CD4-positive, CD25-positive, alpha-beta regulatory T cell (primary cell): ENCODE data around the gene SMG6. TPM values are rescaled to one million over a fixed set of nuclear protein-coding genes. Genes with fewer than 3 reads are reported as not detected.
"Not testable (repeated sequence)": the region's sequence is repeated elsewhere in the genome, so short reads cannot be mapped to it uniquely, and the experiment has no call there.

Experiments used
- ATAC-seq, 2 donors: fragments of 150-1000 bp; cut with Tn5 transposase; one replicate each; pipeline ENCODE4 v1.10.0; 2021; ENCODE audit warnings: low read depth in 2 of 2, moderate number of reproducible peaks in 2 of 2, moderate library complexity in 1 of 2
- DNase-seq, 3 donors: peaks; one replicate each; pipeline versions ENCODE4 v3.0.0 to v3.0.0-alpha.2; 2012 to 2022; ENCODE audit warnings: mixed read lengths in 1 of 3
- H3K27ac ChIP-seq: one replicate; pipeline ENCODE4 v1.7.0; 2013; ENCODE audit warnings: mild to moderate bottlenecking, low read length; ENCODE audit not compliant: insufficient read depth, poor library complexity, severe bottlenecking
- H3K27me3 ChIP-seq: one replicate; pipeline ENCODE4 v1.7.0; 2013; ENCODE audit warnings: low read length; ENCODE audit not compliant: control insufficient read depth, insufficient read depth
- H3K36me3 ChIP-seq: one replicate; pipeline ENCODE4 v1.7.0; 2013; ENCODE audit warnings: mild to moderate bottlenecking, low read length, moderate library complexity; ENCODE audit not compliant: control insufficient read depth, insufficient read depth
- H3K4me1 ChIP-seq: 2 replicates; pipeline ENCODE4 v1.7.0; 2013; ENCODE audit warnings: mild to moderate bottlenecking, low read length; ENCODE audit not compliant: insufficient read depth, control insufficient read depth, poor library complexity, severe bottlenecking
- H3K4me3 ChIP-seq: one replicate; pipeline ENCODE4 v1.7.0; 2013; ENCODE audit warnings: low read depth, mild to moderate bottlenecking, low read length, moderate library complexity
- H3K9me3 ChIP-seq, 2 experiments: 1 replicate in 1 of 2; 2 replicates in 1 of 2; pipeline ENCODE4 v1.7.0; 2013; ENCODE audit warnings: low read length in 2 of 2, mild to moderate bottlenecking in 1 of 2, moderate library complexity in 1 of 2; ENCODE audit not compliant: control insufficient read depth in 2 of 2
- H3K27ac Mint-ChIP-seq, 3 donors: one replicate each; pipeline ENCODE4 v1.8.0; 2020 to 2022; ENCODE audit warnings: mild to moderate bottlenecking in 3 of 3, mixed read lengths in 3 of 3, moderate library complexity in 2 of 3
- H3K27me3 Mint-ChIP-seq: one replicate; pipeline ENCODE4 v1.8.0; 2022; ENCODE audit warnings: mild to moderate bottlenecking, mixed read lengths
- H3K36me3 Mint-ChIP-seq: one replicate; pipeline ENCODE4 v1.8.0; 2020; ENCODE audit warnings: mixed read lengths
- H3K4me1 Mint-ChIP-seq, 4 donors: one replicate each; pipeline ENCODE4 v1.8.0; 2020 to 2022; ENCODE audit warnings: mixed read lengths in 4 of 4, mild to moderate bottlenecking in 1 of 4
- H3K4me3 Mint-ChIP-seq, 4 donors: one replicate each; pipeline ENCODE4 v1.8.0; 2020 to 2022; ENCODE audit warnings: mild to moderate bottlenecking in 4 of 4, mixed read lengths in 4 of 4, moderate library complexity in 3 of 4
- H3K9me3 Mint-ChIP-seq, 7 donors: one replicate each; pipeline ENCODE4 v1.8.0; 2020 to 2022; ENCODE audit warnings: mixed read lengths in 7 of 7, mild to moderate bottlenecking in 3 of 7, moderate library complexity in 2 of 7
- polyA plus RNA-seq, 4 donors: library from polyadenylated mRNA; unstranded; fragments of 300-500 nt; fragmentation: Illumina TruSeq; gene quantifications; one replicate each; pipeline ENCODE4 v1.2.3, GENCODE V29; 2021
- total RNA-seq: library from RNA; stranded (reverse); gene quantifications from one replicate; pipeline ENCODE4 v1.2.3, GENCODE V29; 2022

SMG6 gene
- total and polyA plus RNA-seq, 5 donors from 2014 or later, result 3.3 to 42.9 (median 4.9) TPM

- Histone ChIP-seq H3K9me3 (no peaks in the 10 kb centered on the region), H3K27ac (no peak overlapping the region), H3K4me3 (no peak overlapping the region), H3K36me3 (no peaks in the 10 kb centered on the region), H3K27me3 (peaks cover 3% of the 10 kb centered on the region), H3K4me1 (peaks cover 22% of the 10 kb centered on the region)
- Mint-ChIP-seq H3K36me3 (no peaks in the 10 kb centered on the region), H3K27ac (no peak overlapping the region), H3K27me3 (peaks cover 60% of the 10 kb centered on the region), H3K4me3 (no peak overlapping the region), H3K4me1 (peaks cover 0 to 11% (median 0%) of the 10 kb centered on the region in 4 donors), H3K9me3 (no peaks in the 10 kb centered on the region)
- ATAC-seq (no peak), DNase-seq (no peak)
These were observed 283.9 kb downstream of the SMG6 start for GRCh38 chr17:2019723-2020122.

- DNase-seq, result no peak
- Histone ChIP-seq H3K4me1 (peaks cover 14% of the 10 kb centered on the region), H3K36me3 (no peaks in the 10 kb centered on the region), H3K9me3 (no peaks in the 10 kb centered on the region), H3K4me3 (no peak overlapping the region), H3K27me3 (peaks cover 3% of the 10 kb centered on the region), H3K27ac (no peak overlapping the region)
- H3K4me1 Mint-ChIP-seq, result peaks cover 0 to 10% (median 0%) of the 10 kb centered on the region in 4 donors
- H3K4me3 Mint-ChIP-seq, result no peak overlapping the region
- H3K27ac Mint-ChIP-seq, result no peak overlapping the region
- no peaks in the 10 kb centered on the region for H3K36me3 Mint-ChIP-seq
- no peaks in the 10 kb centered on the region for H3K9me3 Mint-ChIP-seq
- ATAC-seq, result no peak
- peaks cover 67% of the 10 kb centered on the region for H3K27me3 Mint-ChIP-seq
These were observed 284.7 kb downstream of the SMG6 start for GRCh38 chr17:2018716-2019510.

GRCh38 chr17:2017274-2017941, 286.2 kb downstream of the SMG6 start:
- Histone ChIP-seq H3K36me3 (no peaks in the 10 kb centered on the region), H3K4me1 (no peaks in the 10 kb centered on the region), H3K27me3 (no peaks in the 10 kb centered on the region), H3K4me3 (no peak overlapping the region), H3K27ac (no peak overlapping the region), H3K9me3 (no peaks in the 10 kb centered on the region)
- Mint-ChIP-seq H3K27ac (peak overlapping the region in 1 of 3 donors; percentile 51), H3K9me3 (no peaks in the 10 kb centered on the region), H3K4me3 (no peak overlapping the region), H3K4me1 (peaks cover 0 to under 1% (median 0%) of the 10 kb centered on the region in 4 donors), H3K36me3 (no peaks in the 10 kb centered on the region), H3K27me3 (peaks cover 62% of the 10 kb centered on the region)
- DNase-seq (no peak), ATAC-seq (no peak)

- no peak for DNase-seq
- H3K36me3 ChIP-seq, result no peaks in the 10 kb centered on the region
- no peaks in the 10 kb centered on the region for H3K9me3 ChIP-seq
- H3K27ac Mint-ChIP-seq, result no peak overlapping the region
- no peak overlapping the region for H3K4me3 Mint-ChIP-seq
- no peaks in the 10 kb centered on the region for H3K27me3 ChIP-seq
- H3K36me3 Mint-ChIP-seq, result no peaks in the 10 kb centered on the region
- no peaks in the 10 kb centered on the region for H3K4me1 Mint-ChIP-seq
- H3K27ac ChIP-seq, result no peak overlapping the region
- no peaks in the 10 kb centered on the region for H3K9me3 Mint-ChIP-seq
- ATAC-seq, result no peak
- H3K4me1 ChIP-seq, result no peaks in the 10 kb centered on the region
- H3K4me3 ChIP-seq, result no peak overlapping the region
- peaks cover 60% of the 10 kb centered on the region for H3K27me3 Mint-ChIP-seq
These were observed 287.1 kb downstream of the SMG6 start for GRCh38 chr17:2016494-2016893.

GRCh38 chr17:2015314-2015713, 288.3 kb downstream of the SMG6 start:
- Mint-ChIP-seq H3K4me3 (no peak overlapping the region), H3K4me1 (no peaks in the 10 kb centered on the region), H3K27me3 (peaks cover 50% of the 10 kb centered on the region), H3K36me3 (no peaks in the 10 kb centered on the region), H3K27ac (no peak overlapping the region), H3K9me3 (no peaks in the 10 kb centered on the region)
- Histone ChIP-seq H3K4me3 (no peak overlapping the region), H3K4me1 (no peaks in the 10 kb centered on the region), H3K36me3 (no peaks in the 10 kb centered on the region), H3K27ac (no peak overlapping the region), H3K27me3 (no peaks in the 10 kb centered on the region), H3K9me3 (no peaks in the 10 kb centered on the region)
- DNase-seq (no peak), ATAC-seq (no peak)

GRCh38 chr17:2013994-2014317, 289.6 kb downstream of the SMG6 start:
- Mint-ChIP-seq H3K4me1 (no peaks in the 10 kb centered on the region), H3K27ac (no peak overlapping the region), H3K27me3 (peaks cover 44% of the 10 kb centered on the region), H3K36me3 (no peaks in the 10 kb centered on the region), H3K4me3 (no peak overlapping the region), H3K9me3 (no peaks in the 10 kb centered on the region)
- DNase-seq, result no peak
- H3K27ac ChIP-seq, result no peak overlapping the region
- no peaks in the 10 kb centered on the region for H3K9me3 ChIP-seq
- H3K27me3 ChIP-seq, result no peaks in the 10 kb centered on the region
- ATAC-seq, result no peak
- H3K4me1 ChIP-seq, result no peaks in the 10 kb centered on the region
- no peak overlapping the region for H3K4me3 ChIP-seq
- no peaks in the 10 kb centered on the region for H3K36me3 ChIP-seq

- H3K36me3 Mint-ChIP-seq, ATAC-seq: not testable (repeated sequence)
These were observed 290.2 kb downstream of the SMG6 start for GRCh38 chr17:2013220-2013993.

More at GRCh38 chr17:2013220-2013993, 290.2 kb downstream of the SMG6 start:
- not testable (repeated sequence) for H3K4me3 ChIP-seq, H3K27ac ChIP-seq, H3K4me1 Mint-ChIP-seq, DNase-seq, H3K9me3 ChIP-seq, H3K36me3 ChIP-seq, H3K4me3 Mint-ChIP-seq, H3K4me1 ChIP-seq, H3K9me3 Mint-ChIP-seq, H3K27me3 ChIP-seq, H3K27ac Mint-ChIP-seq
- peaks cover 45% of the 10 kb centered on the region for H3K27me3 Mint-ChIP-seq
